HG03064 (cell line): ENCODE data around the gene ASB1.
"Not testable (repeated sequence)": the region's sequence is repeated elsewhere in the genome, so short reads cannot be mapped to it uniquely, and the experiment has no call there.

Experiments used
- ATAC-seq: cut with Tn5 transposase; IDR thresholded peaks from one replicate; pipeline ENCODE4 v1.9.1; 2021; ENCODE audit warnings: low read depth; ENCODE audit not compliant: unreplicated experiment

Gene ASB1

GRCh38 chr2:238403632-238404405 lies 22.9 kb upstream of the ASB1 start:
- ATAC-seq, result no peak

- ATAC-seq, result no peak
Observed at GRCh38 chr2:238404406-238405216, 22.1 kb upstream of the ASB1 start.

GRCh38 chr2:238405217-238405555 lies 21.5 kb upstream of the ASB1 start:
- not testable (repeated sequence) for ATAC-seq

GRCh38 chr2:238406221-238406997 lies 20.3 kb upstream of the ASB1 start:
- no peak for ATAC-seq

DNA sequence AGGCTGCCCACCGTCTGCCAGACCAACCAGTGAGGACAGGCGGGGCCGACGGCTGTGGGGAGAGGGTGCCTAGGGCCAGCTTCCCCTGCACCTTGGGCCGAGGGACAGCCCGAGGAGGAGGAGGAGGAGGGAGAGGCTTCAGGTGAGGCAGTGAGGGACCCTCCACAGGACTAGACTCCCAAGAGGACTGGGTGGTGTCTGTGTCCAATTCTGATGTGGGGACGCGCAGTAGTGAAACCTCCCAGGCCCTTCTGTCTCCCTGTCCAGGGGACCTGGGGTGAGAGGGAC lies 19.8 kb upstream of the ASB1 start:
- ATAC-seq, result no peak

DNA sequence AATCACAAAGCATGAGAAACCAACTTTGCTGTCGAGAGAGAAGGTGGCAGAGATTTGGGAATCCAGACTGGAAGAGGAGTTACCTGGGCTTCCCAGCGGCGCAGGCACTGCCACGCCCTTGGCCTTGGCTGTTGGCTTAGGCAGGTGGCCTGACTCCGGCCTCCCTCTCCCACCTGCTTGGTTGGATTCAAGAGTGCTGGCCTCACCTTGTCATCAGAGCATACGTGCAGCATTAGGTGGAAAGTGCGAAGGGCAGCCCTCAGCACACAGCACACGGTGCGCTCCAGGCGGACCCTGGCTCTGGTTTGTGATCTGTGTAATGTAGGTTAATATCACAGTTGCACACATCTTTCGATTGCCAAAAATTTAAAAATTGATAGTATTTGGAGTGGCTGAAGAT lies 19.2 kb upstream of the ASB1 start:
- no peak for ATAC-seq

GRCh38 chr2:238408615-238409340 lies 17.9 kb upstream of the ASB1 start:
- no peak for ATAC-seq

DNA sequence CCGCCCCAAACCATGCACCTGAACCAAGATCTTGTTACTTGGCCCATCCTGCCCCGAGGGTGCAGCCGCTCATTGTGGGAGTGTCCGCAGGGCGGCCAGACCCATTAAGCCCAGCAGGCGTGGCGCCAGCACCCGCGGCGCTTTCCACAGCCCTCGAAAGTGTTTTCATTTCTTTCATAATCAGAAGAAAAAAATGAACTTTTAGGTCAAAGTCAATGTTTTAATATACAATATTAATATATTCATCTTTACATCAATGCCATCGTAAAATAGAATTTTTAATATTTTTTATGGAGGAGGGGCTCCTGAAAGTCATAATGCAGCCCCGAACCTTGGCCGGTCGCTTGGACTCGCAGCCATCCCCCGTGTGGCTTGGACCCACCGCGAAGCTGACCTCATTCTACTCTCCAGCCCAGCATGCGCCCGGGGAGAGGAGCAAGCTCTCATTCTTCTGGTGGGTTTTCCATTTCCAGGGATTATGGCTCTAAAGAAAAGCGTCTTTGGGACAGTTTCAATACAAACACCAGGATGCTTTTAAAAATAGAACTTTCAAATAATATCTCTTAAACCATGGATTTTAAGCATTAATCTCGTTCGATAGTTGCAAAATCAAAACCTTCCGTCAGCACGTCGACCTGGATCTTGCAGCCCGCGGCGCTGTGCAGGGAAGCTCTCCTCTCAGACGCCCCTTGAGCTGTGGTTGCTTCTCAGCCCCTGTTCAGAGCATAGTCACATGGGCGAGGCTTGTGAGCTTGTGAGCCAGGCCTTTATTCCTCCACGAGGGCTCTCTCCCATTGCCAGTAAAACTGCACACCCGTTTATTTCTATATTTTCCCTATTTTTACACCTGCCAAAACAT lies 17.2 kb upstream of the ASB1 start:
- ATAC-seq, result no peak

DNA sequence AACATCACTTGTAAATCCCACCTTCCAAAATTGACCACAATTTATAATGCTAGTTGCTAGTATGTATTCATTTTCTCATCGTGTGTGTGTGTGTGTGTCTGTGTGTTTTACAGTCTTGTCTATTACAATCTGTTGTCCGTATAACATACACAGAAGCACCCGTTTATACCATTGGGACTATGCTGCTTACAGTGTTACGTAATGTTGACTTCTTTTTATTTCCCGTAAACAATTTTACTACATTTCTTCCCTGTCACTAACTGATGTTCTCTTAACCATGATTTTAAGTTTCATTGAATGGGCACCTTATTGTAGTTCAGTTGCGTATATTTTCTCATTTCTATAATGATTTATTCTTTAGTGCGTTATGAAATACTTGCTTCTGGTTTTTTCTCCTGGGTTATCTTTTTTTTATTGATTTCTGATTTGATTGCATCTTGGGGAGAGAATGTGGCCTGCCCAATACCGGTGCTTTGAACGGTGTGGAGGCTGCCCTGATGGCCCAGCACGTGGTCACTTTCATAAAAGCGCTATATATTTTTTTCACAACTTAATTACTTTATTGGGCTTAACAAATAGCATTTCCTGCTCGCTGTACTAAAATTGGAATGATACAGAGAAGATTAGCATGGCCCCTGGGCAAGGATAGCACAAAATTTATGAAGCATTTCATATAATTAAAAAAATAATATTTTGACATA lies 14.5 kb upstream of the ASB1 start:
- ATAC-seq, result no peak

- no peak for ATAC-seq
Observed at GRCh38 chr2:238413368-238413767, 13.4 kb upstream of the ASB1 start.

DNA sequence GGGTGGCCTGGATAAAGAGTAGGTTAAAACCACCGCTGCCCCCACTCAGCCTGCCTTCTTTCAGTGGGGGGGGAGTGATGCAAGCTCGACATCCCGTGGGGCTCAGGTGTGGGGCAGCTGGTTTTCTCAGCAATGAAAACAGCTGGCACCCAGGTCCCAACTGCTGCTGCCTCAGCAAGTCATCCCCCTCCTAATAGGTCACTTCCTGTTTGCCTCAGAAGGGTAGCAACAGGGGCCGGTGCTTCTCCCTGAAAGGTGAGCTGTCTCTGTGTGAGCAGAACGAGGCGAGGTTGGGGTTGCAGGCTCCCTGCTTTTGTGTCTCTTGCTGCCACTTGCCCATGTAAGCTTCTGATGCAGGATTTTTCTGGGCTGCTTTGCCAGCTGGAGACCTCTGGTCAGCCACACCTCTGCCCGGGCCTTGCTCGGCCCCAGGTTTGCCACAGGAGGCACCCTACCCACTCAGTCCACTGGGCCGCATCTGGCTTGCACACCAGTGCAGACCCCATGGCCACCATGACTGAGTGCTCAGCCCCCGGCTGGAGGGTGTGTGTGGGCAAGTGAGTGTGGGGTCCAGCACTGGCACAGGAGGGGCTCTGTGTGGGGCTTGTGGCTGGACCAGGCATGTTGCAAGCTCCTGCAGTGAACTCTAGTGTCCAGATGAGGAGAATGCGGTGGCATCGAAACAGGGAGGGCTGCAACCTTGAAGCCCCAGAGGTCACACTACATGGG lies 11.5 kb upstream of the ASB1 start:
- ATAC-seq, result no peak

- no peak for ATAC-seq
Observed at GRCh38 chr2:238415893-238416292, 10.8 kb upstream of the ASB1 start.

GRCh38 chr2:238418196-238418998 lies 8.3 kb upstream of the ASB1 start:
- ATAC-seq, result no peak

GRCh38 chr2:238418999-238419546 lies 7.7 kb upstream of the ASB1 start:
- ATAC-seq, result no peak

- ATAC-seq, result no peak
Observed at GRCh38 chr2:238420442-238420841, 6.3 kb upstream of the ASB1 start.

- no peak for ATAC-seq
Observed at GRCh38 chr2:238420878-238421694, 5.6 kb upstream of the ASB1 start.

DNA sequence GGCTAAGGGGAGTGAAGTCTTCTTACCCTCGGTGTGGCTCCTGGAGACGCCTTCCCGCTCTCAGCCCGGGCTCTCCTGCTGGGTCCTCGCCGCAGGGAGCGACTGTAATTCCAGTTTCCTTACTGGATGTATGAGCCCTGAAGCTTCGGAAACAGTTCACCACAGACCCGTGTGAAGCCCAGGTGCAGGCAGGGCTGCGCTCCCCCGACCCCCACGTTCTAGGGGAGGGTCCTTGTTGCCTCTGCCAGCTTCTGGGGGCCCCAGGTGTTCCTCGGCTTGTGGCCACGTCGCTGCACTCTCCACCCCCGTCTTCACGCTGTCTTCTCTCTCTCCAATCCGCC lies 5.1 kb upstream of the ASB1 start:
- no peak for ATAC-seq
